H1 (cell line): ENCODE data around the gene ZNF132. TPM values are rescaled to one million over a fixed set of nuclear protein-coding genes. Genes with fewer than 3 reads are reported as not detected.

Experiments used
- CBX8 ChIP-seq: fragments of 300-800, 300-1000 bp; sonication (generic); IDR thresholded peaks from 2 replicates; pipeline ENCODE4 v1.7.1; 2016; ENCODE audit warnings: low read depth, low read length, borderline replicate concordance
- CHD2 ChIP-seq: IDR thresholded peaks from 2 replicates; pipeline ENCODE4 v1.6.1; 2012; ENCODE audit warnings: low read length, improper control_type of control experiment
- EZH2 ChIP-seq: fragments of 200-600 bp; sonication (generic); IDR thresholded peaks from 2 replicates; pipeline ENCODE4 v1.7.1; 2012; ENCODE audit warnings: low read depth, mild to moderate bottlenecking, moderate library complexity, low read length, inconsistent platforms; ENCODE audit not compliant: severe bottlenecking
- FOSL1 ChIP-seq: IDR thresholded peaks from 2 replicates; pipeline ENCODE4 v1.6.1; 2011; ENCODE audit warnings: mild to moderate bottlenecking, low read depth, low read length, moderate library complexity; ENCODE audit not compliant: insufficient read depth
- GABPA ChIP-seq: IDR thresholded peaks from 2 replicates; pipeline ENCODE4 v1.6.1; 2011; ENCODE audit warnings: mild to moderate bottlenecking, low read length, moderate library complexity, borderline replicate concordance; ENCODE audit not compliant: insufficient read depth
- GTF2F1 ChIP-seq: IDR thresholded peaks from 2 replicates; pipeline ENCODE4 v1.6.1; 2012; ENCODE audit warnings: low read depth, low read length, improper control_type of control experiment, borderline replicate concordance
- HDAC2 ChIP-seq, 2 experiments: fragments of 300-600 bp in 1 of 2; sonication (generic) in 1 of 2; IDR thresholded peaks; 2 replicates each; pipeline ENCODE4 v1.6.1; 2011 to 2012; ENCODE audit warnings: low read depth in 2 of 2, low read length in 2 of 2, mild to moderate bottlenecking in 2 of 2, moderate library complexity in 2 of 2, borderline replicate concordance in 1 of 2, inconsistent platforms in 1 of 2
- JUN ChIP-seq: IDR thresholded peaks from 2 replicates; pipeline ENCODE4 v1.6.1; 2011; ENCODE audit warnings: low read depth, mild to moderate bottlenecking, improper control_type of control experiment, low read length
- KDM1A ChIP-seq: fragments of 200-600, 300-600 bp; sonication (generic); IDR thresholded peaks from 2 replicates; pipeline ENCODE4 v1.7.1; 2016; ENCODE audit warnings: mild to moderate bottlenecking, low read length, borderline replicate concordance
- KDM4A ChIP-seq: IDR thresholded peaks from one replicate; pipeline ENCODE4 v1.7.1; 2012; ENCODE audit warnings: low read depth, mild to moderate bottlenecking, moderate library complexity, low read length, inconsistent platforms; ENCODE audit not compliant: severe bottlenecking
- MAFK ChIP-seq: IDR thresholded peaks from 2 replicates; pipeline ENCODE4 v1.6.1; 2012; ENCODE audit warnings: low read depth, mild to moderate bottlenecking, improper control_type of control experiment, low read length
- NANOG ChIP-seq: IDR thresholded peaks from 2 replicates; pipeline ENCODE4 v1.6.1; 2011; ENCODE audit warnings: low read length, low read depth, mild to moderate bottlenecking, inconsistent platforms; ENCODE audit not compliant: insufficient read depth, poor library complexity, severe bottlenecking
- POLR2AphosphoS5 ChIP-seq: IDR thresholded peaks from 2 replicates; pipeline ENCODE4 v1.6.1; 2011; ENCODE audit warnings: low read depth, low read length
- SAP30 ChIP-seq: fragments of 300-600 bp; sonication (generic); IDR thresholded peaks from 2 replicates; pipeline ENCODE4 v1.7.1; 2012; ENCODE audit warnings: low read length, moderate library complexity, mild to moderate bottlenecking, inconsistent platforms; ENCODE audit not compliant: insufficient read depth, insufficient replicate concordance
- SIN3A ChIP-seq, 2 experiments: IDR thresholded peaks in 1 of 2; conservative IDR thresholded peaks in 1 of 2; 2 replicates each; pipeline ENCODE4 v1.6.1; 2011 to 2012; ENCODE audit warnings: low read length in 2 of 2, improper control_type of control experiment in 1 of 2, low read depth in 1 of 2, mild to moderate bottlenecking in 1 of 2
- SUZ12 ChIP-seq: fragments of 200-600 bp; sonication (generic); IDR thresholded peaks from 2 replicates; pipeline ENCODE4 v1.6.1; 2012; ENCODE audit warnings: mild to moderate bottlenecking, inconsistent platforms, low read length, moderate library complexity, mixed read lengths
- TEAD4 ChIP-seq: IDR thresholded peaks from 2 replicates; pipeline ENCODE4 v1.6.1; 2012; ENCODE audit warnings: low read depth, low read length, inconsistent platforms, mixed read lengths
- ZNF274 ChIP-seq: IDR thresholded peaks from 2 replicates; pipeline ENCODE4 v1.7.0; 2012; ENCODE audit warnings: low read length, borderline replicate concordance; ENCODE audit errors: extremely low read depth
- polyA plus RNA-seq, 7 experiments: library from polyadenylated mRNA; depleted of rRNA in 3 of 7; stranded (reverse) in 5 of 7; unstranded in 2 of 7; fragments of >200 nt in 5 of 7; fragments of 200-250 nt in 2 of 7; gene quantifications; 1 replicate in 5 of 7; 2 replicates in 1 of 7; 4 replicates in 1 of 7; pipeline versions ENCODE4 v1.2.1 to v1.2.3, GENCODE V29; 2011 to 2013; ENCODE audit warnings: missing spikeins in 2 of 7, mixed read lengths in 2 of 7
- total RNA-seq: library from RNA; stranded (reverse); fragmentation: NEBNext Ultra II Directional; extraction: Animal tissue kit (Norgen Biotek cat#: 25700); gene quantifications from 2 replicates; pipeline ENCODE4 v1.2.1, GENCODE V29; 2021
- TF ChIP-seq, protein P1 (sequence below): IDR thresholded peaks from 2 replicates; pipeline ENCODE4 v1.6.1; 2012; ENCODE audit warnings: inconsistent platforms
- TF ChIP-seq, protein P2 (sequence below), 3 experiments: IDR thresholded peaks; 1 replicate in 2 of 3; 2 replicates in 1 of 3; pipeline versions ENCODE4 v1.5.1 to v1.6.1; 2011; ENCODE audit warnings: low read length in 3 of 3, mild to moderate bottlenecking in 3 of 3, inconsistent platforms in 2 of 3, low read depth in 1 of 3, moderate library complexity in 1 of 3; ENCODE audit not compliant: insufficient read depth in 1 of 3; ENCODE audit errors: control extremely low read depth in 1 of 3

The ZNF132 gene
- total and polyA plus RNA-seq, 2 of the 8 experiments (the other 6 are each of a cell fraction or from before 2014, with no cell fraction given): 0.89 to 1.9 TPM

DNA sequence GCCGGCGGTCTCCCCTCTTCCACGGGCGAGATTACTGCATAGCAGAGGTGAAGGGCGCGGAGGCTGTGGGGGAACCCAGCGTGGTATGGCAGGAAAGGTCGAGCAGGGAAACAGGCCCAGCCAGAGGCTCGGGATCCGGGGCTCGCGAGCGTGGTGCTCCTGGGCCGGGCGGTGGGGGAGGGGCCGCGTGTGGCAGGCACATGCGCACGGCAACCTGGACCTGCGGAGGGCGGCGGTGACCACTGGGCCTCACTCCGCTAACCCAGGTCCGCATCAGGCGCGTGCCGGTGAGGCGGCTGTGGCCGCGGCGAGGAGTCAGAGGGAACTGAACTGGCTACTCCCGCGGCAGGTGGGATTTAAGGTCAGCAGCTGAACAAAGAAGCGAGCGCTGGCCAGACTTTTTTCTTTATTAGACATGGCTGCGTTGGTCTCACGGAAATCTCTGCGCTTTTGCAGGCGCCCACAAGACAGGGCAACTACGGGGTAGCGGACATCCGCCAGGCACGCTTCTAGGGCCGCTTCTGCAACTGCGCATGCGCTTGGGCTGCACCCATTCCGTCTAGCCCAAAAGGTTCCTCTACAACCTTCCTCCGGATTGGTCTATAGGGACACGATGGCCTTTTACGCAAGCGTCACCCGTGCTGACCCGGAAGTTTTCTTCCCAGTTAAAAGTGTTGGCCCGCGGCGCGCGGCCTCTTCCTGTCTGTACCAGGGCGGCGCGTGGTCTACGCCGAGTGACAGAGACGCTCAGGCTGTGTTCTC lies 53.2 kb downstream of the ZNF132 start, which contains the start of gene RPS5 (continued):
- TF ChIP-seq SAP30: peak; percentile 86
- TF ChIP-seq CHD2: peak; percentile 67
- peak; percentile 76 to 93; a peak in 2 of 4 replicates for TF ChIP-seq SIN3A (conservative IDR thresholded peaks at IDR 0.05 in 1 of 2, IDR thresholded peaks at IDR 0.05 in 1 of 2; ENCODE audit: low read depth in 1 of 2, low read length in 2 of 2)
- no peak for TF ChIP-seq EZH2
- peak; percentile 83 for TF ChIP-seq KDM4A
- no peak for TF ChIP-seq MAFK
- peak; percentile 85 for TF ChIP-seq POLR2AphosphoS5
- no peak for TF ChIP-seq JUN
- no peak for TF ChIP-seq CBX8
- no peak for TF ChIP-seq NANOG
- TF ChIP-seq FOSL1: no peak
- 0 out of 4 replicates have a peak, but pooled peaks of 1 of the 2 experiments have one; percentile 72 for TF ChIP-seq HDAC2 (IDR thresholded peaks at IDR 0.05; ENCODE audit: borderline replicate concordance in 1 of 2, low read depth in 2 of 2, low read length in 2 of 2)
- TF ChIP-seq TEAD4: no peak
- TF ChIP-seq GABPA: peak; percentile 91
- TF ChIP-seq KDM1A: no peak
- TF ChIP-seq, protein P1, sequence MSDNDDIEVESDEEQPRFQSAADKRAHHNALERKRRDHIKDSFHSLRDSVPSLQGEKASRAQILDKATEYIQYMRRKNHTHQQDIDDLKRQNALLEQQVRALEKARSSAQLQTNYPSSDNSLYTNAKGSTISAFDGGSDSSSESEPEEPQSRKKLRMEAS: peak; percentile 98
- TF ChIP-seq GTF2F1: peak; percentile 88; the same call in 1 of the 2 replicates
- TF ChIP-seq ZNF274: no peak
- TF ChIP-seq, protein P2, sequence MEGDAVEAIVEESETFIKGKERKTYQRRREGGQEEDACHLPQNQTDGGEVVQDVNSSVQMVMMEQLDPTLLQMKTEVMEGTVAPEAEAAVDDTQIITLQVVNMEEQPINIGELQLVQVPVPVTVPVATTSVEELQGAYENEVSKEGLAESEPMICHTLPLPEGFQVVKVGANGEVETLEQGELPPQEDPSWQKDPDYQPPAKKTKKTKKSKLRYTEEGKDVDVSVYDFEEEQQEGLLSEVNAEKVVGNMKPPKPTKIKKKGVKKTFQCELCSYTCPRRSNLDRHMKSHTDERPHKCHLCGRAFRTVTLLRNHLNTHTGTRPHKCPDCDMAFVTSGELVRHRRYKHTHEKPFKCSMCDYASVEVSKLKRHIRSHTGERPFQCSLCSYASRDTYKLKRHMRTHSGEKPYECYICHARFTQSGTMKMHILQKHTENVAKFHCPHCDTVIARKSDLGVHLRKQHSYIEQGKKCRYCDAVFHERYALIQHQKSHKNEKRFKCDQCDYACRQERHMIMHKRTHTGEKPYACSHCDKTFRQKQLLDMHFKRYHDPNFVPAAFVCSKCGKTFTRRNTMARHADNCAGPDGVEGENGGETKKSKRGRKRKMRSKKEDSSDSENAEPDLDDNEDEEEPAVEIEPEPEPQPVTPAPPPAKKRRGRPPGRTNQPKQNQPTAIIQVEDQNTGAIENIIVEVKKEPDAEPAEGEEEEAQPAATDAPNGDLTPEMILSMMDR (IDR thresholded peaks at IDR 0.05; ENCODE audit: control extremely low read depth in 1 of 3, insufficient read depth in 1 of 3, low read depth in 1 of 3, low read length in 3 of 3): no peak
- TF ChIP-seq SUZ12: no peak
